Superior temporal gyrus (tissue), 1 donor: ENCODE results near the gene APBB1IP.
"Not testable (repeated sequence)": the region's sequence is repeated elsewhere in the genome, so short reads cannot be mapped to it uniquely, and the experiment has no call there.

Experiments used
- DNase-seq: peaks from one replicate; pipeline ENCODE4 v3.0.0-alpha.2; 2016; ENCODE audit errors: extremely low spot score

The APBB1IP gene

DNA sequence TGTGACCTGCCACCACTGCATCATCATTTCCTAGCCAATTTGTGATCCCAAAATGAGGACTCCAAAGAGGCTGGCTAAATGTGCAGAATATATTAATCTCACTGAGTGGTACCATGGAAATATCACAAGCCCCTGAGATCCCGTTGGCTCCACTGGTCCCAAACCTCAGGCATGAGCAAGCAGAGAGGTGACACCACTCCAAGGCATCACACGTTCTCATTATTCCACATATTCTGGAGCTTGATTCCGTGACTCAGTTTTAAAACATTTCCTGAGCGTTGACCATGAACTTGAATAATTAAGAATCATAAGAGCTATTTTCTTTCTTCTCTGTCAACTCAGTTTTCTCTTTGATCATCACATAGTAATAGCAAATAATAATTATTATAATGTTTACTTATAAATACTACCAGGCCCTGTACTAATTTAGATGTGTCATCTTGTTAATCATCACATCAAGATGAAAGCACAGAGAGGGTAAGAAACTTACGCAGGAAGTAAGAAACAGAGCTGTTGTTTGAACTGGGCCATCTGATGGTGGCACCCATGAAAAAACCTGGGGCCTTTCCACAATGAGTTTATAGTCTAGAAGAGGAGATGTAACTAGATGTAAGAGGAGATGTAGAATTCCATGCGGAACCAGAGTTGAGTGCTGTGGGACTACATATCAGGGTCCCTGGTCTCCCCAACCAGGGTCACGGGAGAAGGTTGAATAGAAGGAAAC, 3.5 kb downstream of the APBB1IP start:
- no peak for DNase-seq

DNA sequence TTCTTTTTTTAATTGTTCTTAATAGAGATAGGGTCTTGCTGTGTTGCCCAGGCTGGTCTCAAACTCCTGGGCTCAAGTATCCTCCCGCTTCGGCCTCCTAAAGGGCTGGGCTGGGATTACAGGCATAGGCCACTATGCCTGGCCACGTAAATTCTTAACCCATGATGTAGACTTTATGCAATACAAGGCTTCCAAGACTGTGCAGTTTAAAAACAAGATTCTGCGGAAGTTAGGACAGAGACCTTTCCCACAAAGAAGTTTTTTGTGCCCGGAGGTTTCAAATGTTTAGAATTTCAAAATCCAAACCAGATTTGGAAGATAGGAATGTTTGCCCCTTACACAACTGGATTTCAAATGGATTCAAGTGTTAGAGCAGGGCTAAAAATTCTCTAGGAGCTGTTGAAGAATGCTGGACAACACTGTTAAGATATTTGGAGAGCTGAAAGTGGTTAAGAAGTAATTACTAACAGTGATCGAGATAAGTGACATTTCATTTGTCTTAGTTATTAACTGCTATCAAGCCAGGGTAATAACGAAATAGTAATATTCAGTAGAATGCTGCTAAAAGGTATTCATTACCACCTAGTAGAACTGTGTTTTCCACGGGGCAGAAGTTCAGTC, 7.4 kb downstream of the APBB1IP start:
- no peak for DNase-seq

DNA sequence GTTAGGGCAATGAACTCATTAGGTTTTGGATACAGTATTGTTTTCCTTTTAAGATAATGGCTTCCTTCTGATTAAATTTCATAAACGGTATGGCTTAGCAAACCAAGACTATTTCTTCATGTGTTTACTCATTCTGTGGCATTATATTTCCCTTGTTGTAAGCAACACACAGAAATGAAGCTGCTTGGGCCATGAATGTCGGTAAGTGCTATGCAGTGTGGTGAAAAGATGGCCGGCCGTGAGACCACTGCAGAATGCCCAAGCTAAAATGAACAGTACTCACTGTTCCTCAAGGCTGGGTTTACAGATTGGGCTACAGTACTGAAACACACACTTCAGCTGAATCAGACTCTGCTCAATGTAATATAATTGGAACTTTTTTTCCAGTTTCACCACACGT, 8.1 kb downstream of the APBB1IP start:
- DNase-seq, result no peak

DNA sequence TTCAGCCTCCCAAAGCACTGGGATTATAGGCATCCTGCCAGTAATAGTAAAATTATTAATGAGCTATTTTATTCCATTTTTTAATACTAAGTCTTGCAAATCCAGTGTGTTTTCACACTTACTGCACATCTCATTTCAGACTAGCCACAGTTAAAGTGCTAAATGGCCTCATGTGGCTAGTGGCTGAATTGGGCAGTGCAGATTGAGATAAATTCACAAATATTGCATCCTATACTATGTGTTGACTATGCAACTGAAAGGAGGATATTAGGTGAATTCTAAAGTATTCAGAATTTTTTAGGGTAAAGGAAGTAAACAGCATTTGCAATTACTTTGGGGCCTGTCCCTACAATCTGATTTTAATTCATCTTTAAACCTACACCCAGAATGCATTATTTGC, 10.2 kb downstream of the APBB1IP start:
- no peak for DNase-seq

DNA sequence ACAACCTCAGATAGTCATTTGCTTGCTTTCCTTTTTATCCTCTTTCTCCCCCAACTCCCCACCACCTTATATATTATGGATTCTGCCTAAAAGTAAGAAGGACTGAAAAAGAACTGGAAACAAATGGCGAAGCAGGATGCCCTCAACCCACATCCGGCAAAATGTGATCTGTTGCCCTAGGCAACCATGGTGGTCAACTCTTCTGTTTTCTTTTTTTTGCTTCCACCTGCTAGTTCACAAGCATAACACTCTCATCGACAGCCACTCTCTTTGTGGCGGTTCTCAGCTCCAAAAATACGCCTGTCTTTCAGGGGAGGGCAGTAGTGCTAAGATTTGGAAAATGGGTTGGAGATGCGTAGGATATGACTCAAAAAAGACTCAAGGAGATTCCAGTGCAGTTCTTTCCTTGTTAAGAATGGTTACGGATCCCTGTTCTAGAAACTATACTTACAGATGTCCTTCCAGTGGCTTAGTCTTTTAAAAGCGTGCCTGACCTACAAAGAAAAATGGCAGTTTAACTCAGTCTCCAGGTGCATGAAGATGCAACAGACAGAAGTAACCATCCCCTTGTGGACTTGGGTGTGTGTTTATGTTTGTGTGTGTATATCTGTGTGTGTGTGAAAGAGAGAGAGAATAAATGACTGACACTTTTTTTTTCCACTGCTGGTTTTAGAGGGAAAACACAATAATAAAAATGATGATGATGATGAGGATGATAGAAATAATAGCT, 10.7 kb downstream of the APBB1IP start:
- no peak for DNase-seq

DNA sequence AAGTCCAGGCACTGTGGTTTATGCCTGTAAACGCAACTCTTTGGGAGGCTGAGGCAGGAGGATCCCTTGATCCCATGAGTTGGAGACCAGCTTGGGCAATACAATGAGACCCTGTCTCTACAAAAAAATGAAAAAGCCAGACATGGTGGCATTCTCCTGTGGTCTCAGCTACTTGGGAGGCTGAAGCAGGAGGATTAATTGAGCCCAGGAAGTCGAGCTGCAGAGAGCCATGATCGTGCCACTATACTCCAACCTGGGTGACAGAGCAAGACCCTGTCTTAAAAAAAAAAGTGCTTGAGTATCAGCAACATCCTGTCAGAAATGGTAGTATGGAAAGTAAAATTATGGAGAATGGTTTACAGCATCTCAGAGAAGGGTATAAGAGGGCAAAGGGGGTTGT, 11.6 kb downstream of the APBB1IP start:
- DNase-seq, result no peak

DNA sequence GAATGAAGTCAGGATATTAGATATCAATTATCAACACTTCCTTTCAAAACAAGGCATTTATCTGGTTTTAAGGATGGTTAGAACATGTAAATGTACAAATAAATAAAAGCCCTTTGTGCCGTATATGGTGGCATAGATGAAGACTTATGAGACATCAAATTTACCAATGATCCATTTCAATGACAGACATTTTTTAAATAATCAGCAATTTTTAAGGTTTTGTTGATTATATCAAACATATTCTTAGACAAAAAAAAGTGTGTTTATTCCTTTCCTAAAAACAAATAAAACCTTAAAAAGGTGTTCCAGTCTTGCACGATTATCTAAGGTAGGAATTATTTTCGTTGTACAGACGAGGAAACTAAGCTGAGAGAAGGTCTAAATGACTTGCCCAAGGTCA, 13.8 kb downstream of the APBB1IP start:
- no peak for DNase-seq

DNA sequence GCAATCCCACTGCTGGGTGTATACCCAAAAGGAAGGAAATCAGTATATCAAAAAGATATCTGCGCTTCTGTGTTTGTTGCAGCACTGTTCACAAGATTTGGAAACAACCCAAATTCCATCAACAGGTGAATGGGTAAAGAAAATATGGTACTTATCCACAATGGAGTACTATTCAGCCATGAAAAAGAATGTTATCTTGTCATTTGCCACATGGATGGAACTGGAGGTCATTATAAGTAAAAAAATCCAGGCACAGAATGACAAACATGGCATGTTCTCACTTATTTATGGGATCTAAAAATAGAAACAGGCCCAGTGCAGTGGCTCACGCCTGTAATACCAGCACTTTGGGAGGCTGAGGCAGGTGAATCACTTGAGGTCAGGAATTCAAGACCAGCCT, 15.7 kb downstream of the APBB1IP start:
- DNase-seq, result no peak

DNA sequence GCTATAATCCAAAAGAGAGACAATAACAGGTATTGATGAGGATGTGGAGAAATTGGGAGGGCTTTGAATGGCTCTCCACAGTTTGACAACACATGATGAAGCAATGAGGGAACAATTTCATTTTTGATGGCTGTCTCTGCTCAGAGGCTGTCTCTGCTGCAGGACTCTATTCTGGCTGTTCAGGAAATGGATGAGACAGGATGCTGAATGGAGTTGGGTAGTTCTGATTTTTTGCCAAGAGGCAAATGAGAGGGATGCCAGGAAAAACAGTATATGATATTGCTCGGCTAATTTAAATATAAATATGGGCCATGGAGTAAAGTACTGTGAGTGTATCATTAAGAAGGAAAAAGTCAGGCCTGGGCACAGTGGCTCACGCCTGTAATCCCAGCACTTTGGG, 16.8 kb downstream of the APBB1IP start:
- DNase-seq, result no peak

DNA sequence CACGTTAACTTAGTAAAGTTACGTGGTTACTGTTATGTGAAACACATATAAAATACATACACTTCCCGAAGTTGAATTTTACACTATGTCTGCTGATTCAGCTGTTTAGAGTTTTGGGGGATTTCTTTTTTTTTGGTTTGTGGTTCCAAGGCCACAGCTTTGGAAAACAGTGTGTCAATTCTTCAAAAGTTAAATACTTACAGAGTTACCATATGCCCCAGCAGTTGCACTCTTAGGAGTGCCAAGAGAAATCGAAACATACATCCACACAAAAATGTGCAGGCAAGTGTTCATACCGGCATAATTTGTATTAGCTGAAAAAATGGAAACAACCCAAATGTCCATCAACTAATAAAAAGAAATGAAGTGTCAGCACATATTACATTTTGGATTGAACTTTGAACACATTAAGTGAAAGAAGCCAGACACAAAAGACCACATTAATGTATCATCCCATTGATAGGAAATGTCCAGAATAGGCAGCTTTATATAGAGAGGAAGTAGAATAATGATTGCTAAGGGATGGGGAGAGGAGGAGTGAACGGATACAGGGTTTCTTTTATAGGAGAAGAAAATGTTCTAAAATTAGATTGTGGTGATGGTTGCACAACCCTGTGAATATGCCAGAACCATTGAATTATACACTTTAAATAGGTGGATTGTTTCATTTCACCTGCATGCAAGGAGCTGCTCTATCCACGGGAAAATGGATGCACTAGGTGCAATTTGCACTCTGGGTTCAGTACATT, 17.6 kb downstream of the APBB1IP start:
- DNase-seq, result no peak

DNA sequence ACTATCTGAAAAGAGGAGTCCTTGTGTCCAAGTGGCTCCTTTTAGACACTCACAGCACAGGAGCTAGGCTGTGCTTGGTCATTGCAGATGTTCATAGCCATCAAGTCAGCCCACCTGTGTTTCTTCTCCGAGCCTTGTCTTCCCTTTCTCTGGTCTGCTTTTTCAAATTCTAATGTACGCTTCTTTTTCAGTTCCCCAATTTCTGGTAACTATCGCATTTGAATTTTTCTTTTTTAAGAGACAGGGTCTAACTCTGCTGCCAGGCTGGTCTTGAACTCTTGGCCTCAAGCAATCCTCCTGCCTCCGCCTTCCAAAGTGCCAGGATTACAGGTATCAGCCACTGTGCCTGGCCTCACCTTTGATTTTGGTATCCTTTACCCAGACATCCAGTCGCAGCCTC, 18.9 kb downstream of the APBB1IP start:
- no peak for DNase-seq

DNA sequence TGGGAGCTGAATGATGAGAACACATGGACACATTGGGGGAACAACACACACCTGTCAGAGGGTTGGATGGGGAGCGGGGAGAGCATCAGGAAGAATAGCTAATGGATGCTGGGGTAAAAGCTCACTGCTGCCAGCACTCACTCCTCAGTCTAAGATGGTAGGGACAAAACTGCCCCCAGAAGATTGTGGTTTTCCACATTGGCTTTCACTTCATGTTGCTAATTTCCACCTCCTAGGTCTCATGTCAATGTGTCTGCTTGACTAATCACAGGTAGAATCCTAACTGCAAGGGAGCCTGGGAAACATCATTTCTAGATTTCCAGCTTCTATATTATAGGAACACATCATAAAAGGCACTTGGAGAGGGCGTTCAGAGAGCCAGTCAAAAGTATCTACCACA, 22.6 kb downstream of the APBB1IP start:
- no peak for DNase-seq

DNA sequence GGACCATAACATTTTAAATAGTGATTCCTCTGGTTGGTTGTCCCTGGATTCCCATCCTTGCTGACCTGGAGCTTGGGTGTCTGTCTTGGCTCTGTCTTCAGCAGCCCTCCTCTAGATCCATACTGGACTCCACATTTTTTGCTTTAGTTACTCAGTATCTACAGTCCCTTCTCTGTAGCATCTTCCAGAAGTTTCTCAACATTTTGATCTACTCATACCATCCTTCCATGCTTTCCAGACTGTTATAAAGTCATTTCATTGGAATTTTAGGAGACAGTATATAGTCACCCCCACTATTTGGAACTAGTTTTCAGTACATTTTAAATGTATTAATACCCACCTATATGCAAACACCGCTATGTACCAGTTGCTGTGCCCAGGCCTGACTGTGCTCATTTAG, 25.8 kb downstream of the APBB1IP start:
- no peak for DNase-seq

DNA sequence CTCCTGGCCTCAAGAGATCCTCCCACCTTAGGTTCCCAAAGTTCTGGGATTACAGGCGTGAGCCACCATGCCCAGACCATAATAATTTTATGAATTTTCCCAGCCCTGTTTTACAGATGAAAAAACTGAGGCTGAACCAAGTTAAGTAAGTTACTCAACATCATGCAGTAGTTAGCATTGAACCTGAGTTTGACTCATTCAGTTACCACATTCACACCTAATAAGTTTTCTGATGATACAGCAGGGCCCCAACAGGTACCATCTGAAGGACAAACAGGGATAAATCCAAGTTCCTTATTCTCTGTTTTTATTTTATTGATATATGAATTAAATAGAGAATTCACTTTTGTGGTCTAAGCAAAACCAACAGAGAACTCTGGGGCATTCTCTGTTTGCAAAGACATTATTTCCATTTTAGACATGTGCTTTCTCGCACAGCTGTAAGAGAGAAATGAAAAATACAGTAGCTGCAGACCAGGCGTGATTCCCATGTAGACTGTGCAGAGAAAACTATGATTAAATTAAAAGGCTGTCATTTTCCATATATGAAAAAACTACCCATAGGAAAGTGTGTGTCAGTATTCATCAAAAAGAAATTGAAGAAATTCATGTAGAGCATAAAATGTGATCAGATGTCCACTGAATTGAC, 26.6 kb downstream of the APBB1IP start:
- DNase-seq, result no peak

DNA sequence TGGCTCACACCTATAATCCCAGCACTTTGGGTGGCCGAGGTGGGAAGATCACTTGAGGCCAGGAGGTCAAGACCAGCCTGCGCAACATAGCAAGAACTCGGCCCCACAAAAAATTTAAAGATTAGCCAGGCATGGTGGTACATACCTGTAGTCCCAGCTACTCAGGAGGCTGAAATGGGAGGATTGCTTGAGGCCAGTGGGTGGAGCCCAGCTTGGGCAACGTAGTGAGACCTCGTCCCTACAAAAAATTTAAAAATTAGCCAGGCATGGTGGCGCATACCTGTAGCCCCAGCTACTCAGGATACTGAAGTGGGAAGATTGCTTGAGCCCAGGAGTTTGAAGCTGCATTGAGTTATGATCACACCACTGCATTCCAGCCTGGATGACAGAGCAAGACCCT, 28.4 kb downstream of the APBB1IP start:
- not testable (repeated sequence) for DNase-seq

DNA sequence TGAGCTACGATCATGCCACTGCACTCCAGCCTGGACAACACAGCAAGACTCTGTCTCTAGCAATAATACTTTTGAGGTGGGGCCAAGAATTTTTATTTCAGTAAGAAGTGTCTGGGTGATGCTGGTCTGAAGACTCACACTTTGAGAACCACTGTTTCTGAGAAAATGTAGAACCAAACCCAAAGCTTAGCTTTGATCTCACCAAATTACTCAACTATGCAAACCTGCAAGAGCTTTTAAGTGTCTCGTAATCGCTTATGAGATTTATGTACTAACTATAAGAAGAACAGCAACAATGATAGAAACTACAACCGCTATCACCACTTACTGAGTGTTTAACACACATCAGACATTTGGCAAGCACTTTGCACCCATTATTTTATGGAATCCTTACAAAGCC, 29.5 kb downstream of the APBB1IP start:
- DNase-seq, result no peak

DNA sequence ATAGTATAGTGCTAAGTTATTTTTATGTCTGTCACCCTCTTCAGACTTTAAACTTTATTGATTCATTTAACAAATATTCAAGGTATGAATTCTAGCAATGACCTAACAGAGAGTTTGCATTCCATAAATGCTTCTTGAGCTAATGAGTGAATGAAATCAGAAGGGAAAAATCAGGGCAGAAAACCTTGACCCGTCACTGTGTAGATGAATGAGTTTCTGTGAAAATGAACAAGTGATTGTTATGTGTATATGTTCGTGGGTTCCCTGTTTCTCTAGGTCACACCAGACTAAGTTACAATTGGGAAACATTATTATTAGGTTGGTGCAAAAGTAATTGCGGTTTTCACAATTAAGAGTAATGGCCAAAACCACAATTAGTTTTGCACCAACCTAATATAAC, 30.1 kb downstream of the APBB1IP start:
- no peak for DNase-seq

DNA sequence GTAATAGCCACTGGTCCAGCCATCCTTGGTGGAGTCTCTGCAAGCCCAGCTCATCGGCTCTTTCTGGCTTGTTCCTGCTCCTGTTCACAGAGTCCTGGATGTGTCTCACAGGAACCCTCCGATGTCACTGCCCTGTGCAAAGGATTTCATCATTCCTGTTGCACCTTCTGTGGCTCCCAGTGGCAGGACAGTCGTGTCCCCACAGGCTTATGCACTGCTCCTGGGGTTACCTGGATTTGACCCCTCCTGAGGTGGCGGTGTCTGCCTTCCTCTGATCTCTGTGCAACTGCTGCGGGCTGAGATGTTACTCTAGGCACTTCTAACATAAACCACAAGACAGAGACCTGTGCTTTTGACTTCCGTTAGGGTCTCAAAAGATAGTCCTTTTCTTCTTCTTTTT, 30.6 kb downstream of the APBB1IP start:
- no peak for DNase-seq

DNA sequence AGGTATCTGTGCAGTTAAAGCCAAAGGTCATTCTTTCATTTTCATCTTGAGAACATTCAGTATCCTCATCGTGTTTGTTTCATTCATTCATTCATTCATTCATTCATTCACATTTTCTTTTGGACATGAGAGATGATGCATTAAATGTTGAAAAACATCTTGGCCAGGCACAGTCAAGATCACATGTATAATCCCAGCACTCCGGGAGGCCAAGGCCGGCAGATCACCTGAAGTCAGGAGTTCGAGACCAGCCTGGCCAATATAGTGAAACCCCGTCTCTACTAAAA, 34.3 kb downstream of the APBB1IP start:
- no peak for DNase-seq

DNA sequence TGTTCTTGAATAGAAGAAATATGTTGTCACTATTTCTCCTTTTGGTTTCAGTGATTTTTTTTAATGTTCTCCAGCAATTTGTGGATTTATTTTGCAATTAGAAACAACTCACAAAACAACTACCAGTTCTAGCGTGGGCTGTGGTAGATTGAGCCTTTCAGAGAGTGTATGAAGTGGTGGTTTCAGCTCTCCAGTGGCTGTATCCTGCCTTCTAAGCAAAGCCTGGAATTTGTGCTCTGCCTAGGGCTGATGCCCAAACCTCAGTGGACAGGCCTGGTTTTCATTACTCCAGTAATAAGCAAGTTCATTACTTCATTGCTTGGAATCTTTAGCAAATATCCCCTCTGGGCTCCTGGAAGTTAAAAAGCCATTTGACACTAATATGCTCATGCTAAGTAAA, 35.9 kb downstream of the APBB1IP start:
- no peak for DNase-seq

DNA sequence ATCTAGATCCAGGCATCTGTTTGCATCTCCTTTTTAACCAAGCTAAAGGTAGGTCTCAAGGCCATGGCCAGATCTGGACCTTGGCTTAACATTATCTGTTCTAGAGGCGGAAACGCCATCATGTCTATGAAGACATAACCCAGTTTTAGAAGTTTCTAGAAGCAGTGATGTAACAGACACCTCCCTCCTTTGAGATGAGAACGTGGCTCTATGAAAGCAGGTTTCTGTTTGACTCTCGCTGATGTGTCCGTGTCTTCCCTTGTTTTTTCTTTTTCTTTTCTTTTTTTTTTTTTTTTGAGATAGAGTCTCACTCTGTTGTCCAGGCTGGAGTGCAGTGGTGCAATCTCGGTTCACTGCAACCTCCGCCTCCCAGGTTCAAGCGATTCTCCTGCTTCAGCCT, 36.7 kb downstream of the APBB1IP start:
- DNase-seq, result not testable (repeated sequence)

DNA sequence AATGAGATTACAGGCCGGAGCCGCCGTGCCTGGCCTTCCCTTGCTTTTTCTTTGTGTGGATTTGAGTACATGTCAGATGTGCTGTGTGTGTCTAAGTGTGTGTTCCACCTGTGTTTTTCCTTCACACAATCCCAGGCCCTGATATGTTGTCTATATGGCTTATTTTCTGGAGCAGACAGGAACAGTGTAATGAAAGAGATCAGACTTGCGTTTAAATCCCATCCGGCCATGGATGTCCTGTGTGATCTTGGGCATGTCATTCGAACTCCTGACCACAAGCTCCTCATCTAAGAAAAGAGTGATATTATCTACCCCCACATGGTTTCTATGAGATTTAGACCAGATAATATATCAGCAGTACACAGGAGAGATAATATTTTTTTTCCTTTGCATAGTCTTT, 37.2 kb downstream of the APBB1IP start:
- DNase-seq, result no peak
